ENCODE measurements around the gene PHLDA2. TPM values are rescaled to one million over a fixed set of nuclear protein-coding genes. Genes with fewer than 3 reads are reported as not detected.

Gene PHLDA2
- total RNA-seq, 4 donors from 2014 or later: 7.0 to 26.4 (median 18.2) TPM

DNA sequence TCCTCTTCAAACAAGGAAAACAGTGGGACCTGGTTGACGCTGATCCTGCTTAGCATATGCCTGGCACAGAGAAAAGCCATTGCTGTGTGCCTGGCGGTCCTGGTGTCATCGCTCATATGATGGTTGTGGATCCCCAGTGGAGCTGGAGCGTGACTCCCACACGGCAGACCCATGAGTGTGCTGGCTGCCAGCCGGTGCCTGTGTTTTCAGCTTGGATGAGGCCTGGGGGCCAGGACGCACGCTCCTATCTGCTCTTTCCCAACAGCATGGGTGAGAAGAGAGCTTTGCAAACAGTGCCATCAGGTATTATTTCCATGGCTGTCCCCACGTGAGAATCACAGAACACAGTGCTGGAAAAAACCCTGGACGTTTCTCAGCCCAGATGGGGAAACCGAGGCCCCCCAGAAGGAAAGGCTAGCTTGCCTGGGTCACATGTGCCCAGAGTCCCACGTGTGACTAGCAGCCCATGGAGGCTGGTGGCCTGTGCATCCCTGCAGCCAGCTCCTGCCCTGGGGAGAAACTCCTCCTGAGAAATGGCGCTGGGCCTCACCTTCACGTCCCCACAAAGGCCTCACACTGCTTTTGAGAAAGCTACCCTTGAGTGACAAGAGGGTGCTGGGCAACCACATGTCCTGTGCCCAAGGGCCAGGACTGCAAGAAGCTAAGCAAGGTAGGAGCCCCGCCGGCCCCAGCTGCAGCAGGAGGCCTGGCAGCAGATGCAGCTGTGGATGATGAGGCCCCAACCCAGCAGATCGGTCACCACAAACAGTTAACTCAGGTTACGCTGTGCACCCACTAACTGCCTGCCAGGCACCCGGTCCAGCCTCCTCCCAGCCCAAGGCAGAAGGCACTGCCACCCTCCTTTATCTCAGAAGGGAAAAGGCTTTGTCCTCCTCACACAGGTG, 47.9 kb downstream of the PHLDA2 start:
- WGBS: 92% methylated on average over 11 of the region's 19 CpGs
- no peaks in the 10 kb centered on the region for H3K27me3 ChIP-seq
- TF ChIP-seq, protein P1, sequence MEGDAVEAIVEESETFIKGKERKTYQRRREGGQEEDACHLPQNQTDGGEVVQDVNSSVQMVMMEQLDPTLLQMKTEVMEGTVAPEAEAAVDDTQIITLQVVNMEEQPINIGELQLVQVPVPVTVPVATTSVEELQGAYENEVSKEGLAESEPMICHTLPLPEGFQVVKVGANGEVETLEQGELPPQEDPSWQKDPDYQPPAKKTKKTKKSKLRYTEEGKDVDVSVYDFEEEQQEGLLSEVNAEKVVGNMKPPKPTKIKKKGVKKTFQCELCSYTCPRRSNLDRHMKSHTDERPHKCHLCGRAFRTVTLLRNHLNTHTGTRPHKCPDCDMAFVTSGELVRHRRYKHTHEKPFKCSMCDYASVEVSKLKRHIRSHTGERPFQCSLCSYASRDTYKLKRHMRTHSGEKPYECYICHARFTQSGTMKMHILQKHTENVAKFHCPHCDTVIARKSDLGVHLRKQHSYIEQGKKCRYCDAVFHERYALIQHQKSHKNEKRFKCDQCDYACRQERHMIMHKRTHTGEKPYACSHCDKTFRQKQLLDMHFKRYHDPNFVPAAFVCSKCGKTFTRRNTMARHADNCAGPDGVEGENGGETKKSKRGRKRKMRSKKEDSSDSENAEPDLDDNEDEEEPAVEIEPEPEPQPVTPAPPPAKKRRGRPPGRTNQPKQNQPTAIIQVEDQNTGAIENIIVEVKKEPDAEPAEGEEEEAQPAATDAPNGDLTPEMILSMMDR (IDR thresholded peaks at IDR 0.05): no peak
- no peak for TF ChIP-seq EP300 (IDR thresholded peaks at IDR 0.05)
- TF ChIP-seq POLR2AphosphoS5 (IDR thresholded peaks at IDR 0.05): no peak
- no peak for TF ChIP-seq POLR2A (IDR thresholded peaks at IDR 0.05)
- H3K4me3 ChIP-seq: no peak overlapping the region
- H3K4me1 ChIP-seq: peaks cover 24% of the 10 kb centered on the region
- H3K9me3 ChIP-seq: no peaks in the 10 kb centered on the region
- no peaks in the 10 kb centered on the region for H3K36me3 ChIP-seq
- no peak overlapping the region for H3K27ac ChIP-seq
- DNase-seq (ENCODE audit: low spot score in 2 of 2): no peak

GRCh38 chr11:2880646-2881045, 48.6 kb downstream of the PHLDA2 start:
- no peak overlapping the region for H3K27ac ChIP-seq
- no peaks in the 10 kb centered on the region for H3K9me3 ChIP-seq
- TF ChIP-seq EP300 (IDR thresholded peaks at IDR 0.05): no peak
- TF ChIP-seq POLR2AphosphoS5 (IDR thresholded peaks at IDR 0.05): no peak
- 77% methylated on average over 7 of the region's 7 CpGs for WGBS
- peaks cover 20% of the 10 kb centered on the region for H3K4me1 ChIP-seq
- H3K27me3 ChIP-seq: no peaks in the 10 kb centered on the region
- DNase-seq (ENCODE audit: low spot score in 2 of 2): no peak
- no peak overlapping the region for H3K4me3 ChIP-seq
- no peaks in the 10 kb centered on the region for H3K36me3 ChIP-seq

GRCh38 chr11:2878782-2879181, 50.4 kb downstream of the PHLDA2 start:
- 98% methylated on average over 6 of the region's 8 CpGs for WGBS
- peaks cover 13% of the 10 kb centered on the region for H3K4me1 ChIP-seq

More at GRCh38 chr11:2878782-2879181, 50.4 kb downstream of the PHLDA2 start:
- H3K9me3 ChIP-seq: no peaks in the 10 kb centered on the region
- no peak for DNase-seq (ENCODE audit: low spot score in 2 of 2)
- H3K36me3 ChIP-seq: no peaks in the 10 kb centered on the region
- TF ChIP-seq POLR2AphosphoS5 (IDR thresholded peaks at IDR 0.05) (no peak), POLR2A (IDR thresholded peaks at IDR 0.05) (no peak), EP300 (IDR thresholded peaks at IDR 0.05) (no peak)
- TF ChIP-seq, protein P1 (IDR thresholded peaks at IDR 0.05): no peak
- H3K27ac ChIP-seq: no peak overlapping the region
- no peaks in the 10 kb centered on the region for H3K27me3 ChIP-seq
- H3K4me3 ChIP-seq: no peak overlapping the region

Other genes with a start within 250 kb of the PHLDA2 start
- 1 to 10 TPM; 2.5 to 4.5 (median 3.1) TPM for gene KCNQ1OT1, start 229.4 kb downstream of the PHLDA2 start, total RNA-seq
- gene CDKN1C, start 43.6 kb downstream of the PHLDA2 start, total RNA-seq: 10 to 100 TPM; 14.3 to 50.9 (median 37.3) TPM
- 100 to 1,000 TPM in 2 of 4 donors, 10 to 100 TPM in 2; 70.7 to 150 (median 97.5) TPM for gene NAP1L4, start 62.9 kb upstream of the PHLDA2 start, total RNA-seq
- gene CARS1, start 128.0 kb upstream of the PHLDA2 start, total RNA-seq: 10 to 100 TPM; 38.1 to 66.5 (median 40.9) TPM
- 10 to 100 TPM; 43.4 to 75.2 (median 56.8) TPM for gene OSBPL5, start 235.9 kb upstream of the PHLDA2 start, total RNA-seq

Data from suprapubic skin (tissue), 4 donors.